ENCODE data around the gene KCNH1.
A peak's percentile ranks its signal among the peaks of the same experiment; 100 is the strongest.

KCNH1 gene

DNA sequence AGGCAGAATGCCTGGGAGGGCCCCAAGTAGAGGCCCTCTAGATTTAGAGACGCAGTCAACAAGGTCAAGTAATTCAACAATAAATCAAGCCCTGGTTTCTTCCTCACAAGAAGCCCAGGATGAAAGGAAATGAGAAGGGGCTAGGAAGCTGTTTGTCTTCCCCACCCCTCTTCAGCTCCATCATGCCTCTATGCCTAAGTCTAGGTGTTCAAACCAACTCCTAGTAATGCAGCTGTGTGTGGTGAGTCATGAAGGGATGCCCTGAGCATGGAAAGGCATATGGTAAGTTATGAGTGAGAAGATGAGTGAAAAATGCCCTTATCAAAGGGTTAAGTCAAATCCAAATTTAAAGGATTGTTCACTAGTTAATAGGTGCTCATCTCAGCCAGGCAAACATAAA lies 339.5 kb downstream of the KCNH1 start:
- DNase-seq, result no peak

DNA sequence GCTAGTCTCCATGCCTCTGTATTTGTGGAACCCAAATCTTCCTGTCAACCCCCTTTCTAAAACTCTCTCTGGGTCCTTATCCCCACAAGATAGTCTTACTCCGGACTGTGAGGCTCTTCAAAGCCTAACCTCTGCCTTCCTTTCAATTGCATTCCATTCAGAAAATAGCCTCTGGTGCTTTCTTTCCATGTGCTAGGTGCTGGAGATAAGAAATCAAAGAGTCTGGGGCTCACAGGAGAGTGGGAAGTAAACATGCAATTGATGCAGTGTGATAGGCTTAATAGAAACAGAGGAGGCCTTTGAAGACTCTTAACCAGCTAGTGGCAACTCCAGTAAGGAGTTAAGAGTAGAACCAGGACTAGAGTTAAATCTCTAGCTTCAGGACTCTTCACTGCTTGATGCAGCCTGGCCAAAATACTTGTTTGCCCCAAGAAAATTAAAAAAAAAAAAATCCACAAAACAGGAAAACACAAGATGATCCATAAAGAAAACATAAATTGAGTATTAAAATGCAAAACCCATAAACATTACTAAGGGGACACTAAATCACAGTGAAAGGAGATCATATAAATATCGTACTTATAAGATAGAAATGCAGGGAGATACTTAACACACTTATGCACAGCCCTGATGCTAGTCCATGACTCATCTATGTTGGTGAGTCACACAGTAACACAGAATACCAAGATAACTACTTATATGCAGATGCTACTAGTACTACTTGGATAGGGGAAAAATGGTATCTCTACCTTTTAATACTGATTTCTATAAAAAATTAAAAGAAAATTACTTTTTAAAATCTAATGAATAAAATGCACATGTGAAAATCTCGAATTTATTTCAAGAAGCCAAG lies 341.5 kb downstream of the KCNH1 start:
- peak; percentile 84 for DNase-seq

DNA sequence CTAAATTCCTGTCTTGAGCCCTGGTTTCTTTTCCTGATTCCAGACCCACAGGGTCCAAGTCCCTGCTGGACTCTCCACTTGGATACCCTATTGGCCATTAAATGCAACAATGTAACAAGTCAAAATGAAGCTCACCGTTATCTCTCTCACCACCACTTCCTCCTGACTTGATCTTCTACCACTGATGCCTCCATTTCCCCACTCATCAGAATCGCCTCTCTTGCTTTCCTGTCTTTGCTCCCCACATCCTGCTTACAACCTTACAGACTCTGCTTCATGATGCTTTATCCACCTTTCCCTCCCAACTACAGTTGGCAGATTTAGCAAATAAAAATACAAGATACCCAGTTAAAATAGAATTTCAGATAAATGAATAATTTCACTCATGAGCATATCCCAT lies 343.8 kb downstream of the KCNH1 start:
- DNase-seq, result no peak

DNA sequence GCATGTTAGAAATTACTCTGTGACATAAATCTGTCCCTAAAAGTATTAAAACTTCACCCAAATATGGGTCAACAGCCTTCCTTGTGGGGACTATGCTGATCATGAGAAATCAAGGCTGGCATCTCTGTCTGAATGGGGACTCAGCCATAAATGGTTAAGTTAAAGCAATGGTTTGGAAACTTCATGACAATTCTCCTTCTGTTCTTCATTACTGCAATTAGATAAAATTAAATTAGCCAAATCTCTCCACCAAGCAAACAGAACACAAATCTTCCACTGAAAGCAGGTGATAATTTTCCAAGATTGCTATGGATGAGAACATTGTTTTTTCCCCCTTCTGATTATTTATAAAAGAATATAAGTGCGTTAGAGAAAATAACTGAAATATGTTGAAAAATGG lies 346.1 kb downstream of the KCNH1 start:
- no peak for DNase-seq

DNA sequence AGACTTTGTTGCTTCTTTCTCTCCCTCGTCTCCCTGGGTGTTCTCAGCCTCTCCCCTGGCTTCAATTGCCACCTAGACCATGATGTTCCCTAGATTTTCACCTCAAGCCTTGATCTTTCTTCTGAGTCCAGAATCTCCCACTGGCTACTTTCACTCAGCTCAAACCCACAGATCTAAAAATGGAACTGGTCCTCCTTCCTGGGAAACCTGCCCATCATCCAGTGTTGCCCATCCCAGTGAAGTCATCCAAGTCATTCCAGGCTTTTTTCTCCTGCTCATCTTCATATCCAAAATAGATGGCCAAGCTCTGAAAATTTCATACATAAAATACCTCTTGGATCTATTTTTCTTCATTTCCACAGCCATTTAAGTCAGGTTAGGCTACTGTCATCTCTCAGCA lies 347.4 kb downstream of the KCNH1 start:
- no peak for DNase-seq

DNA sequence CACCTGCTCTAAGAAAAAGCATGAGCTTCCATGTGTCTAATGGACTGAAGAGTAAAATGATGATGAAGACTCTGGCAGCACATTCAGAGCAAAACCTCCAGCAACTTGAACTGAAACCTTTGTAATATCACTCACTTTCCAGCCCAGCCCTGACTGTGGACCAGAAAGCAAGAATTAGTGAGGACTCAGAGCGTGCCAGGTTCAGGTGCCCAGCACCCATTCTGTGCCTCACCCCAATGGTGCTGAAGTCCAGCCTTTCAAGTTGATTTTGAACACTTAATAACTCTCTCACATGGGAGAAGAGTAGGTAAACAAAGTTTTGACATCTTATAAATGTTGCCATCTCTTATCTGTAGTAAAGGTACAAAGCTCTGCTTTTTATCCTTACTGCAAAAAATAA lies 350.0 kb downstream of the KCNH1 start:
- DNase-seq, result no peak

DNA sequence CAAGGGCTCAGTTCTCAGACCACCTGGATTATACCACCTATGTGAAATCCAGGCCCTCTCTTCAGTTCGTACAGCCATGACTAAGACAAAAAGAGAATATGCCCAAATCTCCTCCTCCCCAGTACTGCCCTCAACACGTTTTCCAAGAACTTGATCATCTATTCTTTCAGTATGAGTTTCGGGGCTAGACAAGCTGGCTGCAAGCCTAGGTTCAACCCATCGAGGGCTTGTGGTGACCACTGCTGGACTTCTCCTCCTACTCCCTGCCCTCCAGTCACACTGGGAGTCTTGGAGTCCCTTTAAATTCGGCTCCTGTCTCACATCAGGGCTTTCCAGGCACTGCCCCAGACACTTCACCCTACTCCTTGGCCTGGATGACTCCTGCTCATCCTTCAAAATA lies 352.3 kb downstream of the KCNH1 start:
- no peak for DNase-seq

DNA sequence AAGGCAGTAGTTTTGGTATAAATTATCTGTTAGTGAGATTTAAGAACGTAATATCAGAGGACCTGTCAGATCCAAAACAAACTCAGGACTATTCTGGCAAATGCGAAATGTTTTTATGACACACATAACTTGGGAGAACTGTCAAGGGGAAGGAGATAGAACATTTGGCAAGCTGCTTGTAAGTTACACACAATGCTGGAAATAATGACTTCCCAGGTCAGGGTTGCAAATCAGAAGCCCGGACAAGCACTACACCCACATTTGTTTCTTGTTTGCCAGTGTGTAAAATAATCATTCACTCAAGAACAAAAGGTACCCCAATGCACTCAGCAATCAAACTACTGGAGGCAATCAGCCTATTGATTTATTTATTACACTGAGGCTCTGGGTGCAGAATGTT lies 354.7 kb downstream of the KCNH1 start:
- DNase-seq, result no peak

DNA sequence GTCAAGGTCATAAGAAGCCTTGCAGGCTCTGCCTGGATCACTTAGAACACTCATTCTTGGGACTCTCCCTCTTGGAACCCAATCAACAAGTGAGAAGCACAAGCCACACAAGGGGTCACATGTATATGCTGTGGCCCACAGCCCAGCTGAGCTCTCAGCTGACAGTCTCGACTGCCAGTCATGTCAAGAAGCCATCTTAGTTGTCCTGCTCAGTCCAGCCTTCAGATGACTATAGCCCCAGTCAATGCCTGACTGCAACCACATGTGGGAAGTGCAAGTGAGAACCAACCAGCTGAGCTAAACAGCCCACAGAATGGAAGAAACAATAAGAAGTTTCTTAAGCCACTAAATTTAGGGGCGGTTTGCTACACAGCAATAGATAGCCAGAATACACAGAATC lies 356.0 kb downstream of the KCNH1 start:
- DNase-seq, result no peak

DNA sequence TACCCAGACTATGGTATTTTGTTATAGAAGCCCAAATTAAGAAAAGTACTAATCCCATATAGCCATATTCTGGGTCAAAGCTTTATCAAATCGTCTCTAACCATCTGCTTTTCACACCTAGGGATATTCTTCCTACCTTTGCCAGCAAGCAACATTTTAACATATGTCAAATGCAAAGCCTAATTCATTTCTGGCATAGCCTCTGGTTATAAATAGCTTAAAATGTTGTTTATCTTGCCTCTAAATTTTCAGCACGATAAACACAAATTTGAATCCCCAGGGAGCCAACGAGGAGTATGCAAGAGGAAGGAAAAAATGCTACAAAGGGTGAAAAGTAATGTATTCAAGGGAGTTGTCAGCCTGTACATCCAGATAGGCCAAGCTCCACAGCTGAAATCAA lies 357.2 kb downstream of the KCNH1 start:
- DNase-seq, result no peak

DNA sequence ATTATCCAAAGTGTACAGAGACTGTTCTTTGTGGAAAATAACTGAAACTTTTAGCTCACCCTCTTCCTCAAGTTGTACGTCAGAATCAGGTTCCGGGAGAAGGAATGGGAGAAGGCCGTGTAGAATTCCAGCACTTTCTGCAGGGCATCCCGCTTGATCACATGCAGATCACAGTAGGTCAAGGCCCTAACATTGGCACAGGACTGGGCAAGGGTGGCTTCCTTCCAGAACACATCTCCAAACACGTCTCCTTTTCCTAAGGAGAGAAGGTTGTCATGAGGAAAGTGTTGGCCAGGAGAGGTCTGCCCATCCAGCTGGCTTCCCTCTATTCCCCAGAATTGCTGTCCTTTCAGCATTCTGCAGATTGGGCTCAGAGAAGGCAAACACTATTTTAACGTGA lies 358.7 kb downstream of the KCNH1 start:
- no peak for DNase-seq

DNA sequence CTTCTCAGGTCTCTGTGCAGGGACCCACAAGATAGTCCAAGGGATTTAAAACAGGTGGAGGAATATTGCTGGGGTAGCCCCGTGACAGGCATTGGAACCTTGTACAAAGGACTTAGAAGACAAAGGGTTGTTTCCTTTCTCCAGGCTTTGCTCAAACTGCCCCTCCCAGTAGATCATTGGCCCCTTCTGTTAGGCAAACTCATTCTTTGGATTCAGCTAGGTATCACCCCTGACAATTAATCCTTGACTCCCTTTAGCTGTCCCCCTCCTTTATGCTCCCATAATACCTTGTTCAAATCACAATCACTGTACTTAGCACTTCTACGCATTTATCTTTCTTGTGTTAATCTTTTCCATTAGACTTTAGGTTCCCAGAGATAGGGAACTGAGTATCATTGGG lies 360.5 kb downstream of the KCNH1 start:
- no peak for DNase-seq

DNA sequence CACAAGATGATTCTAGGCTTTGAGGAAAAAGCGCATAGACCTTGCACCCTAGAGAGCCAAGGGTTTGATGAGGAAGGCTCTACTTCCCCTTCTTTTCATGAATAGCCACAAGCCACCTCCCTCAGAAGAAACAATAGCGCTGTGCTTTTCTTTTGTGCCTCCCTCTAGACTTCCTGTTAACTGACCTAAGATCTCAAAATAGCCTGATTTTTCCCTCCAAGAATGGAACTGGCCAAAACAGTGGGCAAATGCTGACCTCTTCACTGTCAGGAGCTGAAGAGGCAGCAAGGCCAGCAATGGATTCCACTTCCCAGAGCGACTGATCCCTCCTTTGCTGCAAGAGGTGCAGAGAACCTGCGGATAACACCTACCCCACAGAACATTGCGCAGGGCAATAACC lies 362.8 kb downstream of the KCNH1 start:
- no peak for DNase-seq

DNA sequence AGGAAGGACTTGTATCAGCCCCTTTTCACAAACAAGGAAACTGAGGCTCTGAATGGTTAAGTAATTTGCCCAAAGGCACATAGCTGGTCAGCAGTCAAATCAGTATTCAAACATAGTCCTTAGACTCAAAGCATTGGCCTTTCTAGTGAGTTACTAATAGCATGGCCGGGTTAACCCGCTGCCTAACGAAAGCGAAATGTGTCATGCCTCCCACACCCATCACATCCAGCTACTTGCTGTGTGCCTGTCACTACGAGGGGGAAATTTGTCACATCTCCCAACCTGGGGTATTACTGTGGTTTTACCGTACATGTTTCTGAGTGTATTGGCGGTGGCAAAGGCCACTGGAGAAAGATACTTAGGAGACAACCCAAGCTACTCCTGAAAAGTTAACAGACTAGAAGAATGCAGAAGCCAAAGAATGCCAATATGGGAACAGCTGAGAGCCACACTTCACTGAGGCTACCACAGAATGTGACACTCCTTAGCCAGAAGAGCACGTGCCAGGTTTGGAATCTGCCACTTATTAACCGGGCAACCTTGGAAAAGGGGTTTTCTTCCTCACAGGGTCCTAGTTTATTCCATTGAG lies 363.5 kb downstream of the KCNH1 start:
- DNase-seq, result no peak

DNA sequence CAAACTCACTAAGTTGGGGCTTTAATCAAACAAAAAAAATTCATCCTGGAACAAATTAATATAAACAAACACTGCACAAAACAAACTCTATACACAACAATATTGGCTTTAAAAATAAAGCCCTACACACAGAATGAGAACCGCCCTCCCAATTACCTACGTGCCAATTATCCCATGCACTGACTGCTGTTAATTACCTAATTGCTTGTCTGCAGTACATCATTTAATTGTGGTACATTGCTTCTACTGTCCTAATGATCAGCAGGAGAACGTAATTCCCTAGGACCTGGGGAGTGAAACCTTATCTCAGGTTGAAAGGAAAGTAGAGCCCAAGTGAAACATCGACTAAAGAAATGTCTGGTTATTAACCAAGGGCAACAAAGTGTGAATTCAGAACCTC lies 364.5 kb downstream of the KCNH1 start:
- no peak for DNase-seq

DNA sequence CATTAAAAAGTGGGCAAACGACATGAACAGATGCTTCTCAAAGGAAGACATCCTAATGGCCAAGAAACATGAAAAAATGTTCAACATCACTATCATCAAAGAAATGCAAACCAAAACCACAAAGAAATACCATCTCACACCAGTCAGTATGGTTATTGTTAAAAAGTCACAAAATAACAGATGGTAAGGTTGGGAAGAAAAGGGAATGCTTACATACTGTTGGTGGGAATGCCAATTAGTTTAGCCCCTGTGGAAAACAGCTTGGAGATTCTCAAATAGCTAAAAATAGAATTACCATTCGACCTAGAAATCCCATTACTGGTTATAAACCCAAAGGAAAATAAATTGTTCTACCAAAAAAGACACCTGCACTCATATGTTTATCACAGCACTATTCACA lies 369.4 kb downstream of the KCNH1 start:
- DNase-seq, result peak; percentile 32

DNA sequence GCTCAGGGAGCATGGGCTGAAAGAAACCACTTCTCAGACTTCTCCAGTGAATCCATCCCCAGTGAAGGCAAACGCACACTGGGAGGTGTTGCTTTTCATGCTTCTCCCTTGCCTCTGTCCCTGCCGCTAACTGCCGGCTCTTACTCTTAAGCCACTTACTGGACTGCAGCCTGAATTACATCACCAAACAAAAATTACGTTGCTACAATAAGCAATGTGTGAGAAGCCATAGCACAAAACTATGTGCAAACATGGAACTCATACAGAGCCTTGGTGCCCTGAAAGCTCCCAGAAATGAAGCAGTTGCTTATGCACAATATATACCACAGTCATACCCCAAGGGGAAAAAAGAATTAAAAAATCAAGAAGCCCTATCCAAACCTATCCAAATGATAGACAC lies 375.2 kb downstream of the KCNH1 start:
- DNase-seq, result no peak

DNA sequence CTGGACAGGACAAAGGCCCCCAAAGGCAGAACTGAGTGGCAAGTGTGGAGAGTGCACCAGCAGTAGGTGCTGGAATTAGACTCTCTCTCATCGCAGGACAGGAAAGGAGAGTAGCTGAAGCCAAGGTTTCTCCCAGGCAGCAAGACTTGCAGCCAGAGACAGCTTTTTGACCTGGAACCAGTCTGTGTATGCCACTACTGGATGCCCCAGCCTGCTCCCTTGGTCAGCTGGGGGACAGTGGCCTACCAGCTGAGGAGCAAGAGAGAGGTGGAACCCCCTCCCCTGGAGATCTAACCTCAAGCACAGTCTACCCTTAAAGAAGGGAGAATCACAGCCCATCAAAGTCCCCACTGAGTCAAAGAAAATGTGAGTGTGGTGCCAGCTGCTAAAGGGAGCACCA lies 375.7 kb downstream of the KCNH1 start:
- no peak for DNase-seq

DNA sequence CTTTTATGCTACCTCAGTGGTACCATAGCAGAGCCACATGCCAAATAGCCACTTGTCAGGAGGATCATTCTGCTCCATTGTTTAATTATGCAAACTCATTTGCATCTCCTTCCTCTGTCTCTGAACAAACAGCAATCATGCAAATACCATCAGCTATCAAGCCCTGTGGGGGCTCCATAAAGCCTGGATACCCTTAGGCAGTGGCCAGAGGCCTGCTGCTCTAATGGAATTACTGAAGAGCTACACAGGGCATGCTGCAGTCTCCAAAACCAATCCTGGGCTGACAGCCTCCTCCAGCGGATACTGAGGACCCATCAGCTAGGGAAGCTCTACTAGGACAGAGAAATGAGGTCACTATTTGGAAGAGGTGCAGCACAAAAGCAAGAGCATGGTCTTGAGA lies 376.3 kb downstream of the KCNH1 start:
- DNase-seq, result no peak

DNA sequence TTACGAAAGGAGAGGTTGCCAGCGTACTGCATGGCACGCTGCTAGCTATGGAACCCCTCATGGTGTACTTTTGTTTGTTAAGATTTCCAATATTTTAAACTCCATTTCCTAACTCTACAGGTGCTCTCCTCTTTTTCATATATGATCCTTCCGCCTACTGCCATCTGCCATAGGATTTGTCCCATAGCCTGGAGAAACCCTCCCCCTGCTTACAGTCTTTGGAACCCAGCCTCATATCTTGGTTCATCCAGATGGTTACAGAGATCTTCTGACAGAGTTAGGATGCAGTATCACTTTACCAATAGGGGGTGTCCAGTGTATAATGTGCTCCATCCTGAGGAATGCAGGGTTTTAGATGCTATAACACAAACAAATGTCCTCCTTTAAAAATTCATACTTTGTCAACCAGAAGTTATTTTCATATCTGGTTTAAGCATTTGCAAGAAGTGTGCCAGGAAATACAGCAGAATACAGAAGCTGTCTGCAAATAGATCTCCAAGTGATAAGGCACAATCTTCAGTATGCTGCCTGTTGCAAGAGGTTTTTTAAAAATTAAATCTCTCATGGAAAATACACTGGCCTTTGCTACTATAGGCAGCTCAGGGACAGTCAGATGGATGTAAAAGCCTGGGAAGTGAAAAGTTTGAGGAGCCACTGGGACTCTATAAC lies 377.8 kb downstream of the KCNH1 start:
- no peak for DNase-seq

DNA sequence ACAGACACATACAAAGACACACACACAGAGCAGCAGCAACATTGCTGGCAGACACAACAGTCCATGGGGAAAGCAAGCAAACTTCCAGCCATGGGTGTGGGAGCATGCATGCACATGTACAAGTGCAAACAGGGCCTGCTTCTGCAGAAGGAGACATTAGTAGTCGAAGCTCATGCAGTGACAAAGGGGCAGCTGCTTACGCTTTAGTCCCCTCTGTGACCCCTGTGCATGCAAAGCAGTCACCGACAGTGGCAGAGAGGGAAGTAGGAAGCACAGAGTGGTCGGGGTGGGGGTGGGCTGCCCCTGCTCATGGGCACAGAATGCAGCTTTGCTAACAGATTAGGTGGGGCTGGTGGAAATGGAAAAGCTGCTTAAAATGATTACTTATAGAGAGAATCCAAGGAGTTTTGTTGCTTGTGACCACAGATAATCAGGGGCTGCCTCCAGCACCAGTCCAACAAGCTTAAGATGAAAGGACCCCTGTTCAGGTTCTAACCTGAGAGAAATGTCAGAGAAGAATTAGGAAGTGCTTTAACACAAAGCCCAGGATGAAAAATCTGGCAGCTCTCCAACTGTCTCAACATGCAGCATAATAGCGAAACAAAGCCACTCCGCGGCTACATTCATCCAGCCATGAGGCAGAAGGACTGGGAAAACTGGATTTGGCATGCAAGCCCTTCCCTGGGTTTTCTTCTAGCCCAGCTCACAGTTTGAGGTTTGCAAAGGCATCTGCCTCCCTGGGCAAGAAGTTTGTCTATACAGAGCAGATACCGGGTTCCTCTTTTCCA lies 378.9 kb downstream of the KCNH1 start:
- no peak for DNase-seq

DNA sequence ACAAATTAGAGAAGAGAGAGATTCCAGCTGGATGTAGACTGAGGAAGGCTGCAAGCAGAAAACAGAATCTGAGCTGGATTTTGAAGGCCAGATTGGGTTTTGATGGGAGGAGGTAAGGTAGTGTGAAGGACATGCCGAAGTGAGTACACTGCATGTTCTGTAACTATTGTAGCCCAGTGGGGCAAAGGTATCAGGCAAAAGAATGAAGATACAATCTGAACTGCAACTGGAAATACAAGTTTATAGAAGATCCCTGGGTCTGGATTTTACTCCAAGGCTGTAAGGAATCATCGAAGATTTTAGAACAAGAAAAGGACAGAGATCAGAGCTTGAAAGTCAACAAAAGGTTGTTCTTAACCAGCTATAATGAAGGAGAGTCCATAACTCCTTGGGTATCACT lies 382.0 kb downstream of the KCNH1 start:
- DNase-seq, result no peak

DNA sequence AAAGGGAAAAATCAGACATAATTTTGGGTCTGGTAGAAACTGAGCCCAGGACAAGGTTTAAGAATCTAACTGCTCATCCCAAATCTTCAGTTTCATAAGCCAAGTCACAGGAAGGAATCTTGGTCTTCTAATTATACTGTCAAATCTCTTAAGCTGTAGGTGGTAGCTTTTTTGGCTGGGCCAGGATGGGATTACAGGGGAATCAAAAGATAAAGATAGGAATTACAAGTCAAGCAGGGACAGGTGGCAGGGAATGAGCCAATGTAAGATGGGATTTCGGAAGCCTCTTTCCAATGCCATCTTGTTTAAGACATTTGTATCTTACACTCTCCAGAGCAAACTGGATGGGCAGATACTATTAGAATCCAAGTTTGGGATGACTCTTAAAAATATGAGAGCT lies 383.5 kb downstream of the KCNH1 start:
- DNase-seq, result no peak

DNA sequence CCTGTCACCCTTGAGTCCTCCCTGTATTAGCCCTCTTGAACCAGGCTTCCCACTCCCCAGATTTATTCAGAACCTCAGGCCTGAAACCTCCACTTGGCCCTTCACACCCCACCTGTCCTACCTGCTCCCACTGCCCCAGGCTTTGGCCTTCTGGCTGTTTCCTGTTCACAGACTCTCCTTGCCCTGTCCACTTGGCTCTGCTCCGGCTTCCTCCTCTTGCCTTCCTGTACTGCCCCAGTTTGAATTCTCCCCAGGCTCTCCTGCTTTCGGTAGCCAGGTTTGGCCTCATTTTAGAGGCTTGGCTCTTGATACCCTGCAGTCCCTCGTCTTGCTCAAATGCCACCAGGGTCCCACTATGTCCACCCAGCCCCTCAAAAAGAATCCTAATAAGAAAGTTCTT lies 385.2 kb downstream of the KCNH1 start:
- DNase-seq, result no peak
